ENCODE data around the gene PSMB11.

PSMB11 gene

DNA sequence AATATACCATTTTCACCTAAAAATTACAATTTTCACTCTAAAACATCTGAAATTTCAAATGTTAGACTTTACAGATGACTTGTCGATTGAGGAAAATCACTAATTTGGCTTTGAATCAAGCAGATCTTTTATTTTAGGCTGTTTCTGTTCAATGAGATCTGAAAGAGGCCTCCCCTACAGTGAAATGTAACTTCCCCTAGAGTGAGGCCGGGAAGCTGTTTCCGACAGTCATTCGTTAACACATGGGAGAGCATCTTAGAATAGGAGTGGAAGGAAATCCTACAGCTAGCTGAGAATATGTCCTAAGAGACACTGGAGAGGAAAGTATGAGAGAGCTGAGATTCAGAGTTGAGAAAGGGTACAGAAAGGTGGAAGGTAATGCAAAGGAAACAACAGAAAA, 26.4 kb upstream of the PSMB11 start:
- no peak for DNase-seq

DNA sequence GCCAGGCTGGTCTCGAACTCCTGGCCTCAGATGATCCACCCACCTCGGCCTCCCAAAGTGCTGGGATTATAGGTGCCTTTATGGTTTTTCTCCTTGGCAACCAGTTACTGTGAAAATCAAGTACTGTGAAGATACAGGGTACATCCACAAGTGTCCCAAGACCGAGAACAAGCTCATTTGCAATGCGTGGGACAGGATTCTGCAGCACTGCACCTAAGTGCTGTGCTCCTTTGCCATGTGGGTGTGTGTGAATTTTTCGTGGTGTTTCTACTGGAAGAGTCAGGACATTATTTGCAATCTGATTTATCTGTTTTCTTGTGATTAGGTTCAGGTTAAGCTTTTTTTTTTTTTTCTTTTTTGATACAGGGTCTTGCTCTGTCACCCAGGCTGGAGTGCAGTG, 24.9 kb upstream of the PSMB11 start:
- no peak for DNase-seq

DNA sequence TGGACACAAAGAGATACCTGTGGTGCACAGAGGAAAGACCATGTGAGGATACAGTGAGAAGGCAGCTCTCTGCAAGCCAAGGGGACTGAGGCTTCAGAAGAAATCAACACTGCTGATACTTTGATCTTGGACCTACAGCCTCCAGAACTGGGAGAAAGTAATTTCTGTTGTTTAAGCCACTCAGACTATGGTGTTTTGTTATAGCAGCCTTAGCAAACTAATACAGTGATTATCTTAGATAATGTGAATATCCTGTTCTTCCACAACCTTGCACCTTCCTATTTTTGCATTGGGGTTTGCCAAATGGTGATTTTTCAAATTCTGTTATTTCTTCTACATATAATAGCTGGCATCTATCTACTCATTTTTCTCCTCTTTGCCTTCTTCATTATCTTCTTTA, 23.9 kb upstream of the PSMB11 start:
- no peak for DNase-seq

DNA sequence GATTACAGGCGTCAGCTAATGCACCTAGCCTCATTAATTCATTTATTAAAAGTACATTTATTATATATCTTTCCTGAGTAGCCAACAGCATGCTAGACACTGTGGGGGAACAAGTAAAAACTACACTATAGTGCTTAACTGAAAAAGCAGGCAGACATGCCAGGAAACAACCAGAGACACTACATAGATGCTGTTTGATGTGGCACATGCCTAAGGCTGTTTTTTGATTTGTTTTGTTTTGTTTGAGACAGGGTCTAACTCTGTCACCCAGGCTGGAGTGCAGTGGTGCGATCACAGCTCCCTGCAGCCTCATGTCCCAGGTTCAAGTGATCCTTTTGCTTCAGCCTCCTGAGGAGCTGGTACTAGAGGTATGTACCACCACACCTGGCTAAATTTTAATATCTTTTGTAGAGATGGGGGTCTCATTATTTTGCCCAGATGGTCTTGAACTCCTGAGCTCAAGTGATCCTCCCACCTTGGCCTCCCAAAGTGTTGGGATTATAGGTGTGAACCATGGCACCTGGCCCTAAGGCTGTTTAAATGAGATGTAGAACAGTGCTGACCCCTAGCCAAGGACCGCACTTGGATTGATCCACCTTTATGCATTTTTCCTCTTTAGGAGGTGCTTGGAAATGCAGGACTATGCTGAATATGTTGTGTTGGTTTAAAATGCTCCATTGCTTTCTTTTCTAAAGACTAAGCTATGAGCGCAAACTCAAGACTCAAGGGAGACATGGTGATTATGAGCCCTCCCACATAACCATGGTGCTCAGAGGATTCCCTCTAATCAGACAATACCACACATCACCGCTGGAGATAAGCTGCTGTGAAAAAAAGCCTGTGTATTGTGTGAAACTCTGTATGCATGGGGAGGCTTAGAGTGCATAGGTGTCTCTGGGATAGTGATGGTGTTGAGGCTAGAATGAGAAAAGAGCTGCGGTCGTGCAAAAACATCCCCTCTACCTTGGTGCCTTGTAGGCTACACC, 21.6 kb upstream of the PSMB11 start:
- no peak for DNase-seq

DNA sequence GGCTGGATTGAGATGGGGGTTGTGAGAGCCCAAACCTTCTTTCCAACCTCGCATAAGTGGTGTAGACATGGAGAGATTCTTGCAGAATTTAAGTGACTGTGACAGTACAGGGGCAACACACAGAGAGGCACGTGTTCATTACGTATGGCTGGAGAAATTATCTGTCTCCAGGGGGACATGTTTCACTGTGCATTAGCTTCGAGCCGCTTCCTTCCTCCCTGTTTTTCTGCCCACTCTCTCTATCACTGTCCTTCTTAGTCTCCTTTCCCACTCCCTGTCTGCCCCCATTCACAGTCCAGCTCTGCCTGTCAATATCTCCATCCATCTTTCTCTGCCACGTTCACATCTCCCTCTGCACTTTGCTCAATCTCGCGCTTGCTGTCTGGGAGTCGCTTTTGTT, 20.6 kb upstream of the PSMB11 start:
- no peak for DNase-seq

DNA sequence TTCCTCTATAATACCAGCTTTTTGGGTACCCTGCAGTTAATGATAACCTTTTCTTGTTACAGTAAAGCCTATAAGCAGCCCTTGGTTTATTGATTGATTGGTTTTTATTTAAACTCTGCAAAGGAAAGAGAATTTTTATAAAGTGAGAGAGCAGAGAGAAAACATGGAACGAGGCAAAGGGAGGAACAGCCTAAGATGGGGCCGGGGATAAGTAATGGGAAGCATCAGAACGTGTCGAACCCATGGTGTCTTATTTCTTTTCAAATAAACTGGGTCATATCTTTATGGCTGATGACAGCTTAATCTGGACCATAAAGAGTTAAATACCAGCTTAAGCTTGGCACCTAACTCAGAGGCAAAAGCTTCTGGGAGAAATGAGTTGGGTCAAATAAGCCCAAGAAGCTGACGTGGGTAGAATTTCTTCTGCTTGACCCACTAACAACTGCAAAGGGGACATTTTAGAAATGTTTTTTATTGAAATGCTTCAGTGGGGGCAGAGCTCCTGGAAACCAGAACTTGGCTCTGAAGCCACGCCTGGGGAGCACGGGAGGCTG, 20.0 kb upstream of the PSMB11 start:
- DNase-seq = no peak

DNA sequence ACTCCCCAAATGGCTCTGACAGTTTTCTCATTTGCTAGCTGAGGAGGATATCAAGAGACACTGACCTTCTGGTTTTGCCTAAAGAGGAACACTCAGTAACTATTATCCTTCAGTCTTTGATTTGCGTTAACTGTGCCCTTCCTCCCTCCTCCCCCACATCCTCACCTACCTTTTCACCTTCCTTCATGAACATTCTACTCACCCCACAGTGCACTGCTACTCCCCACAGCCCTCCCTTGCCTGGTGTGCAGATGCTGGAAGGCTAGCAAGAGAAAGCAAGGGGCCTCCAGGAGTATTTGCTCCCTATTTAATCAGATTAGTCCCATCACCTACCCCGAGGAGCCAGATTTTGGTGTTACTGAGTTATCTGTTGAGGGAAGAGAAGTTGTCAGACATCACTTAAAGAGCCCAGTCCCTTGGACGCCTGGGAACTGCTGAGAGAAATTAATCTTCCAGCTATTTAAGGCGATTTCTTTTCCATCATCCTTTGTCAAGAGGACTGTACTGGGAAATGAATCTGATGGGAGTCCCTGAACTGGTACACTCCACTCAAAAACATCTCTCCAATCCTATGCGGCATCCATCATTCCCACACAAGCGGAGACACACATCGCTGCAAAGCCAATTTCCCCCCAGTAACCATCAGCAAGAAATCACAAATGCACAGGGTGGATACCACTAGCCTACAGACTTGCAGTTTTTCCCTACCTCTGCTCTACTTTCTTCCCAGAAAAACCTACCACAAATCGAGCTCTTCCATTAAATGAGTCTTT, 18.8 kb upstream of the PSMB11 start:
- no peak for DNase-seq

DNA sequence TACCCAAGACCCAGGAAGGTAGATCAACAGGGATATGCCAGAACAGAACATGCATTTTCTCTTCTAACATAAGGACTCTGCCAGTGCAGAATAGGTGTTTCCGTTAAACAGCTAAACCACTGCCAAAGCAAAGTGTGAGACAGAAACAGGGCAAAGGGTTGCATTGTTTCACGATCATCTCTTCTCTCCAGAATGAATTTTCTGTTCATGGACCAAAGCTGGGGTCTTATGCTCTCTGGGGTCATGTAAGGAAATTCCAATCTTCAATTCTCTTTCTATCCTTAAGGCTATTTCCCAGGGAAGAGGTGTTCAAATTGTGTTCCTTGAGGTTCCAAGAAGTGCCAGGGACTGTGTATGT, 18.2 kb upstream of the PSMB11 start:
- no peak for DNase-seq

DNA sequence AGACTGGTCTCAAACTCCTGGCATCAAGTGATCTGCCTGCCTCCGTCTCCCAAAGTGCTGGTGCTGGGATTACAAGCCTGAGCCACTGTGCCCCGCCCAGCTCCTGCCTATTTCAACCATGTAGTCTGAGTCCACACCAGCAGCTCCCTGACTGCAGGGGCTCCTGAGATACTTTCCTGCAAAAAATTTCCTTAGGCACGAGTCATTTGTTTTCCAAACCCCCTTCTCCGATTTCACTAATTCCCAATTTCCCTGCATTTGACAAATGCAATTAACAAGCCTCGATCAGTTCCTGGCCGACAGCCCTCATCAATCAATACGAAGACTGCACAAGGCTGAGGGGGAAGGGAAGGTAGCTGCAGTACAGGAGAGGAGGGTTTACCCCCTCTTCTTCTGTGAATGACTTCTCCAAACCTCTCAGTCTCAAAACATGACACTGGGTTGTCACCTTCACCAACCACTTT, 17.4 kb upstream of the PSMB11 start:
- DNase-seq = no peak

DNA sequence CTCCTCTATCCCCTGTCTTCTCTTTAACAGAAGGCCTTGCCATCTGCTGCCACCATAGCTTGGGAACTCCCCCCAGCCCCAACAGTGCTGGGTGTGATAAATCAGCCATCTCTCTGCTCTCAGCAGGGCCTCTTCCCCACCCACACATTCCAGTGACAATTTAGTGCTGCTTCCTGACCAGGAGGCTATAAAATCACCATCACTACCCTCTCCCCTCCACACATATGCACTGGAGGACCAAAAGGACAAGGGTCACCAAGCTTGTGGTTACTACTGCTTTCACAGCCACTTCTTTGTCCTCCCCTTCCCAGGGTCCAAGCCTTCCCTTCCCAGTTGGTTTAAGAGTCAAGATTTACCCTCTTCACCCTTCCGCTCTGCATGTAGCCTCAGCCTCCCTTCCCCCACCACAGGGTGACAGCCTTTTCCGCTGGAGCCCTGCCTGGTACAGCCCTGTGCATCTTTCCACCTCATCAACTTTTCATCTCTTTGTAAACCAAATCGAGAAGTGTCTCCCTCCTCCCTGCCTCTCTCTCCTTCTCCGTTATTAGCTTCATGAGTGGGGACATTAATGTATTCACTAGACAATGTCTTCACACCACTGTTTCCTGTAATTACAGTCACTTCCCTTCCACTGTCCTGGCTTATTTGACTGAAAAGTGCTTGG, 16.7 kb upstream of the PSMB11 start:
- DNase-seq = no peak

DNA sequence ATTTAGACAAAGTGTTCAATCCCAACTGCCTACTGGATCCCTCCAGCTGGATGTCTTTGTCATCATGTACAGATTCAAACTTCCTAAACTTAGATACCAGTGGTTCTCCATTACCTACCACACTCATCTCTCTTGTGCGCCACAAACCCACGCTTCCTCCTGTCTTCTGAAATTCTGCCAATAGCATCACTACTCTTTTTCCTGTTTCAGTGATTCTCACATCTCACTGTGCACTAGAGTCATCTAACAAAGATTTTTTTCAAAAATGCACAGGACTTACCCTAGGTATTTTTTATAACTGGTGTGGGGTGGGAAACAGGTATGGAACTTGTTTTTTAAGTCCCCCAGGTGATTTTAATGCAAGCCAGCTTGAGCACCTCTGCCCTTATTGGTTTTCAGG, 13.2 kb upstream of the PSMB11 start:
- DNase-seq = peak; percentile 41

DNA sequence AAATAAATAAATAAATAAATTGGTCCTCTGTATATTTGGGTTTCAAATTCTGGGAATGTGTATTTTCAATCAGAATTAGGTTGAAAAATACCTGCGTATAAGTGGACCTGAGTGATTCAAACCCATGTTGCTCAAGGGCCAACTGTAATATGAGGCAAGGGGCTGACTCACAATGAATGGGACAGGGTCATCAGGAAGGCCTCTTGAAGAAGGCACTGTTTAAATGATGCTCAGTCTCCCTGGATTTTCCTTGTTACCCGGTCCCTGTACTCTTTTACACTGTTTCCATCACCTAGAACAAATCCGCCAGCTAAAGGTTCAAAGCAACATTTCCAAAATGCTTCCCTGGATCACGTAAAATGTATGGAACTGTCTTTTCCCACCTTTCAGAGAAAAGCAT, 11.1 kb upstream of the PSMB11 start:
- DNase-seq = no peak

DNA sequence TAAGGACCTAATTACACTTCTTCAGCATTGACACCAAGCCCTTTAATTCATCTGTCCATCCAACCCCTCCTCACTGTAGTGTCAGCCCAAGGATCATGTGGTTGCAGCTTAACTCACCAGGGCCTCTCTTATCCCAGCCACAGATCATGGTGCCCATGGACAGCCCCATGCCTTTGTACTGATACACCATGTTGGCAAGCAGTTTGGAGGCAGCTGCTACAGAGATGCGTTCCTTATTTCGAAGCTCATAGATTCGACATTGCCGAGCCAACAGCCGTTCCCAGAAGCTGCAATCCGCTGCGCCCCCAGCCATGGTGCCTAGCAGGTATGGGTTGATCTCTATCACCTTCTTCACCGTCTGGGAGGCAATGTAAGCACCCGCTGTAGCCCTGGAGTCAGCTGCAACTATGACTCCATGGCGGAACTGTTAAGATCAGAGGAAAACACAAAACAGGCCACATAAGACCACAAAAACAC, 8.7 kb upstream of the PSMB11 start:
- DNase-seq = no peak

DNA sequence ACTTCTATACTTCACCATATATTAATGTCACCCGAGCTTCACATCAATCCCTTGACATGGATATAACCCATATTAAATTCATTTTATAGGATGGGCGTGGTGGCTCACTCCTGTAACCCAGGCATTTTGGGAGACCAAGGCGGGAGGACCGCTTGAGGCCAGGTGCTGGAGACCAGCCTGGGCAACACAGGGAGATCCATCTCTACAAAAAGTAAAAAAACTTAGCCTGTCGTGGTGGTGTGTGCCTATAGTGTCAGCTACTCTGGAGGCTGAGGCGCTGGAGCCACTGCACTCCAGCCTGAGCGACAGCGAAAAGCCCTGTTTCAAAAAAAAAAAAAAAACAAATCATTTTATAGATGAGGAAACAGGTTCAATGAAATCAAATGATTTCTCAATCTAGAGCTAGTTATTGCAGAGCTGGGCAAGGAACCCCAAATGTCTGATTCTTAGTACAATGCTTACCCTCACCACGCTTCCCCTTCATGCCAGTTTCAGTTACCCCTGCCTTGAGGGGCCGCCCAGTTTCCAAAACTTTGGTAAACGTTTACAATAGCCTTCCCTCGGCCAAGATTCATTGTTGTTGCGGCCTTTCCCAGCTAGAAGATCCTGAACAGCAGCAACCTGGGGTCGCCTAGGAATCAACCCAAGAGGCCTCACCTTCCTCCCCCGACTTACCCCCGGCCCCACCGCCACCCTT, 8.1 kb upstream of the PSMB11 start:
- no peak for DNase-seq

DNA sequence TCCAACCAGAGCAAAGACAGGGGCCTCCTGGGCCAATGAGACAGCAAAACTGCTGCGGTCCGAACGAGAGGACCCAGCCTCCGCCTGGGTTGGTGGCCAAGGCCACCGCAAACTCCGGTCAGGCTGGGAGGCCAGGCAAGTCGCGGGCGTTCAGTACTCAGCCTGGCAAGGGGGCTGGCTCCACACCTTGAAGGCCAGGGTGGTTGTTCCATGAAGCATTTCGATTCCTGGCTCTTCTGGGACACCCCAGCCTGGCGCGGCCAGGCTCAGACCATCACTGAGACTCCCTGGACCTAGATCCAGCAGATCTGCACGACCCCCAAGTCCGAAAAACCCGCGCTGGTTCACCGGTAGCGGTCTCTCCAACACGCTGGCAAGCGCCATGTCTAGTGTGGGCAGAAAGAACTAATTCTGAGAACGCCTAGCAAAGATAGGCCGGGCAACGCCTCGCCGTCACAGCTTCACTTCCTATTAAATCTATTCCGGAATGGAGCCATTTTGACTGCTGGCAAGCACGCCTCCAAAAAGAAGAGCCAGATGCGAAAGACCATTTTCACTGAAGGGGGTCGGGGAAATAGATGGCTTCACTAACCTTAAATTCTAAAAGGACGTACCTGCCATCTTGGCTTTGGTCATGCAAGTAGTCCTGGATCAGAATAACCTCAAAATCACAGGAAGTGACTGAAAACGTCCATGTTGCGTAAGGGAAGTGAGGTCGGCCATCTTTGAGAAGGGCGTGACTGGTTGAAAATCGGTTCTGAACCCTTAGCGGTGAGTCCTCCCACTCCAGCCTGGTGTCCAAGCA, 7.3 kb upstream of the PSMB11 start, which contains the start of gene PSMB5:
PSMB5 (minus strand) TSS at position 403 of the 805 bp plus-strand sequence; CDS start at position 384, 19 bp downstream.
- peak; percentile 94 for DNase-seq

DNA sequence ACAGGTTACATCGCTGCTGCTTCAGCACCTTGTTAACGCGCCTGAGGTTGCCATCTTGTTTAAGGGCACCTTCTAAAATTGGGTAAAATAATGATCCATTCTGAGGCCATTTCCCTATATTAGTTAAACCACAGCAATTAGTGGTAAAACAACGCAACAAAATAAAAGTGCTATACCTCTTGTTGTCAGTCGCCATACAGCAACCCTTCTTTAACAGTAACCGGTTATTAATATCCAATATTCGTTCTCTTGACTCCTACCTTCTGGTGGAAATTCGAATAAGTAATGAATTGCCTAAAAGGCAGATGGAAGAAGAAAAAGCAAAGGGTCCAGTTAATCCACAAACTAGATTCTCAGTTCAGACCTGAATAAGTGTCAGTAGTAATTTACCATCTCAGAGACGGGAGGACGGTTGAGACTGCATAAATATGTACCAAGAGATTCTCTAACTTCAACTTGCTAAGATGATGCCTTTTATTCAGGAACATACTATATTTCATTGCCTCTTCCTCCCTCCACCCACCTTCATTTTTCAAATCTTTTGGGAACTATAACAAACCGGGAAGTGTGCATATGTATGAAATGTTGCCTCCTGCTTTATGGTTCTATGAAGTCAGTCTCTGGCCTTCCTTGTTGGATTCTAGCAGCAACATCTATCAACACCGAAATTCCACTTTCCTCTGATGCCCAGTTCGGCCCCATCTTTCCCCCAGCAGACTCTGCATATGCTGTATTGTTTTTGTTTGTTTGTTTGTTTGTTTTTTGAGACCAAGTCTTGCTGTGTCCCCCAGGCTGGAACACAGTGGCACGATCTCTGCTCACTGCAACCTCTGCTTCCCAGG, 6.5 kb upstream of the PSMB11 start:
- DNase-seq = no peak

DNA sequence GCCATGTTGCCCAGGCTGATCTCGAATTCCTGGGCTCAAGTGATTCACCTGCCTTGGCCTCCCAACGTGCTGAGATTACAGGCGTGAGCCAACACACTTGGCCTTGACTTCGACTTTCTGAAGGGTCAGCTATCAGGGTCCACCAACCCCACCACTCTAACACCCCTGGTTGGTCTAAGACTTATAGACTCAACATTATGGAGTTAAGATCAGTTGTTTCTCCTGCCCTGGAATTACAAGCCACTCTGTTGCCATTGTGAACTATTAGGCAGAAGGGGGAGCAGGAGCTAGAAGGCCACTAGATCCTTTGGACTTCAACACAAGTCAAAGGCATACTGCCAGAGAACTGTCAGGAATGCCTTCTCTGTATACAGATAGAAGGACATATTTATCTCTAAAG, 1.9 kb upstream of the PSMB11 start:
- no peak for DNase-seq

DNA sequence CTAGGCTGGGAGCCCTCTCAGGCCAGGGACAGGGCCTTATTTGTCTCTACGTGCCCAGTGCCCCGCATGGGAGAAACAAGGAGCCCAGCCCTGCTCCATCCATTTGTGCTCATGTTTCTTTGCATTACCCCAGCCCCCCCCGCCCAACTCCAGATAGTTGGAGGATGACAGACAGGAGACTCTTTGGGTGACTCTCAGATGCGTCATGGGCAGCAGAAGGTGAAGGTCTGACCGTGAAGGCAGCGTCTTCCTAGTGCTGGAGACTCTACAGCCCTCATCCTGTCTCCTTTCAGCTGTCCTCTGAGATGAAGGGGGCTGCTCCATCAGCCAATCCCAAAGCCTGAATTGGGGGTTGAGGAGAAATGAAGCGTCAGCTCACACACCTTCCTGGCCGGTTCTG, 283 bp upstream of the PSMB11 start:
- no peak for DNase-seq

DNA sequence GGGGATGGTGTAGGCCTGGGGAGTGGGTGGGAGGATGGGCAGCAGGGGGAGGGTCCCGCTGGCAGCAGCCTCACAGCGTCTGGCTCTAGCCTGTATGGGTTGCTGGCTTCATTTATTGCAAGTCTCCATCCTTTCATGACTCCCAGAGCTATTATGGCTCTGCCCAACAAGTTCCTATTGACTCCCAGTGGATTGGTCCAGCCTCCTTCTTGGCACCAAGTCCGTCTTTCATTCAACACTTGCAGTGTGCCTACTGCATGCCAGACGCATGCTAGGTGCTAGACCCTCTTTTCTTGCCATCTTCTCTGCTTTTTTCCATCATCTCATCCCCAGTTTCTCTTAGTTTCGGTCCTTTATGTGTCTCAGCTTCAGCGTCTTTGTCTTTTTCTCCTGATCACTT, 1.1 kb downstream of the PSMB11 start:
- DNase-seq = no peak

DNA sequence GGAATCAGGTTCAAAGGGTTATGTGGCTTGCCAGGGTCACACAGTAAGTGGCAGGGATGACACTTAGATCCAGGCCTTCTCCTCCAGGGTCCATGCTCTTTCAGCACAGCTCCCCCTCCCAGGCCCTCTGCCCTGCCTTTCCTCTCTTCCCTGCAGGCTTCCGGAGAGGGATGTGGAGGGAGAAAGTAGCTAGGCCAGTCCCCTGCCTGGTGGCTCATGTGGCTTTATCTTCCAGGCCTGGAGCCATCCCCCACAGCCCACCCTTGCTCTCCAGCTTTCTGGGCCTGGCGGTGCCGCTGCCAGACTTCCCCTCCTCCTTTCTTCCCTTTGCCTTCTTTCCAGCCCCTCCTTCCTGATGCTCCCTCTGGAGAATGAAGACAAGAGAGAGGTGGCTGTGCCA, 1.7 kb downstream of the PSMB11 start:
- no peak for DNase-seq

Data from CD4-positive, alpha-beta T cell treated with Interleukin-10 for 1 hour (primary cell).